HFF-Myc (cell line): ENCODE measurements around the gene GALNT5.

Source experiments
- DNase-seq: peaks from one replicate; pipeline ENCODE4 v3.0.0-alpha.2; 2011; ENCODE audit warnings: low read depth; ENCODE audit errors: extremely low read depth
- H3K4me3 ChIP-seq: replicated peaks from 2 replicates; pipeline ENCODE4 v1.5.1; 2011; ENCODE audit warnings: low read depth, mild to moderate bottlenecking, control low read depth, low read length
- CTCF ChIP-seq: IDR thresholded peaks from 2 replicates; pipeline ENCODE4 v1.5.1; 2012; ENCODE audit warnings: mild to moderate bottlenecking, low read depth, low read length, control low read depth; ENCODE audit errors: missing control alignments

GALNT5 gene

GRCh38 chr2:157238296-157238695, 19.2 kb upstream of the GALNT5 start:
- H3K4me3 ChIP-seq, result no peak overlapping the region
- no peak for TF ChIP-seq CTCF
- DNase-seq, result no peak

- no peak overlapping the region for H3K4me3 ChIP-seq
- DNase-seq, result no peak
- TF ChIP-seq CTCF, result no peak
Measured at GRCh38 chr2:157244691-157245090, 12.8 kb upstream of the GALNT5 start.

- no peak overlapping the region for H3K4me3 ChIP-seq
- TF ChIP-seq CTCF, result no peak
- DNase-seq, result no peak
Measured at GRCh38 chr2:157245144-157245840, 12.2 kb upstream of the GALNT5 start.

- DNase-seq, result peak; percentile 59
- no peak overlapping the region for H3K4me3 ChIP-seq
- TF ChIP-seq CTCF, result no peak
Measured at GRCh38 chr2:157245846-157246764, 11.4 kb upstream of the GALNT5 start.

GRCh38 chr2:157246765-157247407, 10.6 kb upstream of the GALNT5 start:
- no peak for DNase-seq
- TF ChIP-seq CTCF, result no peak
- H3K4me3 ChIP-seq, result no peak overlapping the region

GRCh38 chr2:157250836-157251235, 6.7 kb upstream of the GALNT5 start:
- no peak overlapping the region for H3K4me3 ChIP-seq
- DNase-seq, result no peak
- TF ChIP-seq CTCF, result no peak
